Progenitor cell of endocrine pancreas (in vitro differentiated cells): ENCODE measurements around the gene ROBO2. TPM values are rescaled to one million over a fixed set of nuclear protein-coding genes. Genes with fewer than 3 reads are reported as not detected.

Experiments used
- DNase-seq: peaks from one replicate; pipeline ENCODE4 v3.0.0; 2021; ENCODE audit warnings: low spot score; ENCODE audit not compliant: unreplicated experiment
- H3K27ac Mint-ChIP-seq: 2 replicates; pipeline ENCODE4 v1.8.0; 2021; ENCODE audit warnings: mild to moderate bottlenecking, moderate library complexity, mixed read lengths
- H3K27me3 Mint-ChIP-seq: 2 replicates; pipeline ENCODE4 v1.8.0; 2021; ENCODE audit warnings: mixed read lengths
- H3K36me3 Mint-ChIP-seq: 2 replicates; pipeline ENCODE4 v1.8.0; 2022; ENCODE audit warnings: mixed read lengths; ENCODE audit not compliant: insufficient read depth
- H3K4me1 Mint-ChIP-seq: 2 replicates; pipeline ENCODE4 v1.8.0; 2021; ENCODE audit warnings: low read depth, mixed read lengths
- H3K4me3 Mint-ChIP-seq: 2 replicates; pipeline ENCODE4 v1.8.0; 2021; ENCODE audit warnings: low read depth, mild to moderate bottlenecking, moderate library complexity, mixed read lengths
- H3K9me3 Mint-ChIP-seq: 2 replicates; pipeline ENCODE4 v1.8.0; 2021; ENCODE audit warnings: low read depth, mixed read lengths
- CTCF ChIP-seq: fragments of 200-600 bp; sonication (generic); IDR thresholded peaks from one replicate; pipeline ENCODE4 v1.5.0; 2021; ENCODE audit warnings: antibody characterized with exemption, mild to moderate bottlenecking; ENCODE audit not compliant: unreplicated experiment
- total RNA-seq: library from RNA; stranded (reverse); gene quantifications from 2 replicates; pipeline ENCODE4 v1.2.1, GENCODE V29; 2021

Gene ROBO2
- total RNA-seq, 1 donor from 2014 or later = 75.2 TPM

DNA sequence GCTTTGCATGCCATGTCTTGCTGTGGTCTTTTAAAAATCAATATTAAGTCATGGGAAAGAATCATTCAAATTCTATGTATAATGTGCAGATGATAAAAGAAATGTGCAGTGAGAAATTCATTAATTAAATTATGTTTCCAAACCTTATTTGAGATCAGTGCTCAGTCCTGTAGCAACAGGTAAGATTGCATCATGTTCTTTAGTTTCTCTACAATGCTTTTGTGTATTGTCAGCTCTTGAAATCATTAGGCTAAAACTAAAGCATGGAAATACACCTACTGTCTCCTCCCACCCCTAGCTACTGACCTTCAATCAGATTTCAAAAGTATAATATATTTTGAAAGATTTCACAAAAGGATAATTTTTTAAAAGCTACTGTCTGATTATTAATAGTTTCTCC lies 612.7 kb downstream of the ROBO2 start:
- no peak overlapping the region for H3K4me3 Mint-ChIP-seq
- H3K27ac Mint-ChIP-seq = no peak overlapping the region
- H3K36me3 Mint-ChIP-seq = no peaks in the 10 kb centered on the region
- no peak for DNase-seq
- H3K27me3 Mint-ChIP-seq = no peaks in the 10 kb centered on the region
- H3K9me3 Mint-ChIP-seq = no peaks in the 10 kb centered on the region
- TF ChIP-seq CTCF = no peak
- peaks cover 9% of the 10 kb centered on the region for H3K4me1 Mint-ChIP-seq

DNA sequence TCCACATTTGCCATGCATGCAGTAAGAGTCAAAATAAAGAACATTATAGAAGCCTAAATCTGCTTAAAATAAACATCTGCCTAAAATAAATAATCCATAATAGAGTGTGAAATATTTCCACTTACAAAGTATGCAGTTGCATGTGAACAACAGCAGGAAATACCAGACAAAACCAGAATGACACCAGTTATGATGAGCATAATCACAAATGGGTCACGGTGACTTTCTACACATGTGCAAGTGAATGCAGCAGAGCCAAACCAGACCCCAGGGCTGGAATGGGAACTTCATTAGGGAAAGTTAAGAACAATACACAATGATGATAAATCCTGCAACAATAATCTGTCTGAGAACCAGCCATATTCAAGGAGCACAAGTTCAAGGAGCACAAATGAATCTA lies 615.5 kb downstream of the ROBO2 start:
- TF ChIP-seq CTCF = no peak
- Mint-ChIP-seq H3K27ac (no peak overlapping the region), H3K4me3 (no peak overlapping the region), H3K4me1 (no peaks in the 10 kb centered on the region), H3K27me3 (no peaks in the 10 kb centered on the region), H3K9me3 (peaks cover 12% of the 10 kb centered on the region), H3K36me3 (peaks cover 3% of the 10 kb centered on the region)
- no peak for DNase-seq

- Mint-ChIP-seq H3K27me3 (no peaks in the 10 kb centered on the region), H3K4me3 (no peak overlapping the region), H3K36me3 (peaks cover 3% of the 10 kb centered on the region), H3K9me3 (peaks cover 32% of the 10 kb centered on the region), H3K27ac (no peak overlapping the region), H3K4me1 (peaks cover 2% of the 10 kb centered on the region)
- DNase-seq = no peak
- no peak for TF ChIP-seq CTCF
Measured at GRCh38 chr3:77660718-77661117, 620.8 kb downstream of the ROBO2 start.

- DNase-seq = no peak
- no peak for TF ChIP-seq CTCF
- Mint-ChIP-seq H3K36me3 (no peaks in the 10 kb centered on the region), H3K4me3 (no peak overlapping the region), H3K4me1 (peaks cover 3% of the 10 kb centered on the region), H3K27ac (no peak overlapping the region), H3K27me3 (no peaks in the 10 kb centered on the region), H3K9me3 (peaks cover 10% of the 10 kb centered on the region)
Measured at GRCh38 chr3:77667901-77668300, 628.0 kb downstream of the ROBO2 start.

DNA sequence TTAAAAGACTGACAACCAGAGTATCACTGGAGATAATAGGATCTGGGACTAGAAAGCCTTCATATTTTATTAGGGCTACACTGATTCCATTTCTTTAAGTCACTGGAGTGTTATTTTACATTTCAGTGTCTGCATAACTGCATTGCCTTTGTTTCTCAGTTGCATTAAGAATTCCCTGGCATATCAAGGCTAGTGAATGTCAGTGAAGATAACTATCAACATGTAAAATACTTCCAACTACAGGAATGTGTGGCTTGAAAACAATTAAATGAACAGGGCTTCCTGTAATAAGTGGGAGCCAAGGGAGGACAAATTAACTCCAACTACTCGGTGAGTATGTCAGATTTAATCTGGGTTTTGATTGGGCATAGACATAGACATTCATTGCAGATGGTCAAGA lies 628.5 kb downstream of the ROBO2 start:
- no peak for TF ChIP-seq CTCF
- no peak for DNase-seq
- Mint-ChIP-seq H3K4me3 (no peak overlapping the region), H3K27ac (no peak overlapping the region), H3K36me3 (no peaks in the 10 kb centered on the region), H3K9me3 (peaks cover 5% of the 10 kb centered on the region), H3K4me1 (peaks cover 3% of the 10 kb centered on the region), H3K27me3 (no peaks in the 10 kb centered on the region)

DNA sequence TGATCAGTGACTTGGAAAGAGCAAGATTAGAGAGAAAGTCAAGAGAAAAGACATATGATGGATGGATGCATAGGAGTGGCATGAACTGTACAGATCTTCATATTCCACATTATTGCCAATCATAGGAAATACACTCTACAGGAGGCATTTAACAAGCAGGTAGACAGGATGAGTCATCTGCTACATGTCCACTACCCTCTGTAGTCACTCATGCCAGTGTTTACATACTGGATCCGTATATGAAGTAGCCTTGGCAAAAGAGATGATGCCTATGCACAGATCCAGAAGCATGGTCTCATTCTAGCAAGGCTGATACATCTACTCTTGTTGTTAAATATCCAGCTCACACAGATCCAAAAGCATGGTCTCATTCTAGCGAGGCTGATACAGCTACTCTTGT lies 632.1 kb downstream of the ROBO2 start:
- Mint-ChIP-seq H3K4me3 (no peak overlapping the region), H3K36me3 (no peaks in the 10 kb centered on the region), H3K27ac (no peak overlapping the region), H3K4me1 (peaks cover 5% of the 10 kb centered on the region), H3K9me3 (peaks cover 9% of the 10 kb centered on the region), H3K27me3 (no peaks in the 10 kb centered on the region)
- TF ChIP-seq CTCF = no peak
- no peak for DNase-seq
